OCI-LY1 (cell line): ENCODE measurements around the gene KIF21A.

Source experiments
- CTCF ChIP-seq: fragments of 200-600 bp; sonication (generic), shearing (Covaris generic); IDR thresholded peaks from 2 replicates; pipeline ENCODE4 v1.5.1; 2017; ENCODE audit warnings: mild to moderate bottlenecking, antibody characterized with exemption, low read length, moderate library complexity, mixed read lengths
- EZH2 ChIP-seq: fragments of 200-600 bp; sonication (generic), shearing (Covaris generic); IDR thresholded peaks from 2 replicates; pipeline ENCODE4 v1.8.0; 2017; ENCODE audit warnings: borderline replicate concordance, mixed run types, mild to moderate bottlenecking, antibody characterized with exemption, low read length, moderate library complexity, mixed read lengths

DNA sequence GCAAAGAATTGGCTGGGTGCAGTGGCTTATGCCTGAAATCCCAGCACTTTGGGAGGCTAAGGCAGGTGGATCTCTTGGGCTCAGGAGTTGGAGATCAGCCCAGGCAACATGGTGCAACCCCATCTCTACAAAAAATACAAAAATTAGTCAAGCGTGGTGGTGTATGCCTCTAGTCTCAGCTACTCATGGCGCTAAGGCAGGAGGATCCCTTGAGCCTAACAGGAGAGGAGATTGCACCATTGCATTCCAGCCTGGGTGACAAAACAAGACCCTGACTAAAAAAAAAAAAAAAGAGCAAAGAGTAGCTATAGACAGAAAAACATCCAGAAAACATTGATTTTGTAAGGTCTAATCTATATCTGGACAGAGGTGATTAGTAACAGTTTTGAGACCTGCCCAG lies 25.0 kb downstream of the KIF21A start:
- TF ChIP-seq CTCF (no peak), EZH2 (no peak)
